ENCODE measurements around the gene GPR45. TPM values are rescaled to one million over a fixed set of nuclear protein-coding genes. Genes with fewer than 3 reads are reported as not detected.

Gene GPR45
- total and polyA plus RNA-seq, 2 donors from 2014 or later = not detected

DNA sequence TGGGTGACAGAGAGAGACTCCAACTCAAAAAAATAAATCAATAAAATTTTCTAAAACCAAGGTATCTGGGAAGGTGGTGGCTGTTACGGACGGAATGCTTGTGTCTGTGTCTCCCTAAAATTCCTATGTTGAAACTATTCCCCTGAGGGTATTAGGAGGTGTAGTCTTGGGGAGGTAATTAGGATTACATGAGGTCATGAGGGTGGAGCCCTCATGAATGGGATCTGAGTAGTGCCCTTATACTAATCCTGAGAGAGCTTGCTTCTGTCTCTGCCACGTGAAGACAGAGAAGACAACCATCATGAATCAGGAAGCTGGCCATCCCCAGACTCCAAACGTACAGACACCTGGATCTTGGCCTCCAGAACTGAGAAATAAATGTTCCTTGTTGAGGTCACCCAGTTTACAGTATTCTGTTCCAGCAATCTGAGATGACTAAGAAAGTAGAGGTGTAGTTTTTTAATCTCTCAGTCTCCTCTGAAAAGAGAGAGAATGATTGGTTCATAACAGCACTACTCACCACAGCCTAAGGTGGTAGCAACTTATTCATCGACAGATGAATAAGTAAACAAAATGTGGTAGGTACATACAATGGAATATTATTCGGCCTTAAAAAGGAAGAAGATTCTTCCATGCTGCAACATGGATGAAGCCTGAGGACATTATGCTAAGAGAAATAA, 49.6 kb downstream of the GPR45 start:
- Histone ChIP-seq H3K9ac (ENCODE audit: low read length in 3 of 3) (no peak overlapping the region), H3K27me3 (ENCODE audit: control insufficient read depth, insufficient read depth, low read length) (no peaks in the 10 kb centered on the region), H3K27ac (ENCODE audit: low read depth in 2 of 2, low read length in 2 of 2) (no peak overlapping the region), H3K36me3 (ENCODE audit: control insufficient read depth in 2 of 3, insufficient read depth in 3 of 3, low read length in 3 of 3) (peaks cover 0 to 20% (median 7%) of the 10 kb centered on the region in 3 donors), H3K9me3 (ENCODE audit: control insufficient read depth in 2 of 3, insufficient read depth in 1 of 3, low read length in 3 of 3) (no peaks in the 10 kb centered on the region), H3K4me1 (ENCODE audit: control insufficient read depth in 2 of 3, insufficient read depth in 2 of 3, low read depth in 1 of 3, low read length in 3 of 3) (no peaks in the 10 kb centered on the region), H3K4me3 (ENCODE audit: low read length in 3 of 3) (no peak overlapping the region)
- DNase-seq (no peak), FAIRE-seq (no peak)
- TF ChIP-seq CTCF (IDR thresholded peaks at IDR 0.05; ENCODE audit: borderline replicate concordance, extremely low read depth, insufficient read depth) = no peak
- intact Hi-C loops (cut with DNase I) = no loop called here

- Histone ChIP-seq H3K4me3 (ENCODE audit: low read length in 3 of 3) (no peak overlapping the region), H3K4me1 (ENCODE audit: control insufficient read depth in 2 of 3, insufficient read depth in 2 of 3, low read depth in 1 of 3, low read length in 3 of 3) (no peaks in the 10 kb centered on the region), H3K27me3 (ENCODE audit: control insufficient read depth, insufficient read depth, low read length) (no peaks in the 10 kb centered on the region), H3K9ac (ENCODE audit: low read length in 3 of 3) (no peak overlapping the region), H3K9me3 (ENCODE audit: control insufficient read depth in 2 of 3, insufficient read depth in 1 of 3, low read length in 3 of 3) (no peaks in the 10 kb centered on the region), H3K36me3 (ENCODE audit: control insufficient read depth in 2 of 3, insufficient read depth in 3 of 3, low read length in 3 of 3) (peaks cover 0 to 20% (median 8%) of the 10 kb centered on the region in 3 donors), H3K27ac (ENCODE audit: low read depth in 2 of 2, low read length in 2 of 2) (no peak overlapping the region)
- intact Hi-C loops (cut with DNase I) = no loop called here
- DNase-seq = no peak
- TF ChIP-seq CTCF (IDR thresholded peaks at IDR 0.05; ENCODE audit: borderline replicate concordance, extremely low read depth, insufficient read depth) = no peak
- FAIRE-seq = no peak
These were observed 50.4 kb downstream of the GPR45 start for GRCh38 chr2:105291981-105292380.

Other genes with a start within 250 kb of the GPR45 start
- gene MRPS9, start 203.7 kb upstream of the GPR45 start, total RNA-seq = 23.3 TPM
- 60.9 TPM for gene MRPS9, start 203.7 kb upstream of the GPR45 start, polyA plus RNA-seq (ENCODE audit: insufficient read depth, low read depth, low replicate concordance)
- 25.8 TPM for gene TGFBRAP1, start 88.0 kb downstream of the GPR45 start, total RNA-seq
- gene TGFBRAP1, start 88.0 kb downstream of the GPR45 start, polyA plus RNA-seq (ENCODE audit: insufficient read depth, low read depth, low replicate concordance) = 6.7 TPM
- gene C2orf49, start 95.8 kb downstream of the GPR45 start, total RNA-seq = 15.0 TPM
- gene C2orf49, start 95.8 kb downstream of the GPR45 start, polyA plus RNA-seq (ENCODE audit: insufficient read depth, low read depth, low replicate concordance) = 6.8 TPM
- gene FHL2, start 157.3 kb downstream of the GPR45 start, total RNA-seq = 75.9 TPM
- 23.4 TPM for gene FHL2, start 157.3 kb downstream of the GPR45 start, polyA plus RNA-seq (ENCODE audit: insufficient read depth, low read depth, low replicate concordance)